ENCODE measurements around the gene MAP2K5.

Gene MAP2K5

GRCh38 chr15:67715170-67715569, 172.7 kb downstream of the MAP2K5 start:
- Histone ChIP-seq H3K27ac (ENCODE audit: extremely low read depth, low read depth, low read length) (no peak overlapping the region; the same call in 1 of the 2 replicates), H3K9me3 (ENCODE audit: control insufficient read depth, insufficient read depth, low read depth, low read length) (no peaks in the 10 kb centered on the region), H3K4me1 (ENCODE audit: control insufficient read depth, insufficient read depth, low read length) (peaks cover 36% of the 10 kb centered on the region), H3K36me3 (ENCODE audit: control insufficient read depth in 2 of 2, insufficient read depth in 1 of 2, low read length in 2 of 2) (no peaks in the 10 kb centered on the region; a peak in 1 of 3 replicates), H3K4me3 (ENCODE audit: low read depth, low read length) (no peak overlapping the region)
- ChIA-PET CTCF (interaction anchor here (0.7 kb wide), 1 partner anchor 12 kb away, joined by 3 read pairs; no protein-coding TSS in a partner anchor), POLR2A (interaction anchor here (0.6 kb wide), 1 partner anchor 1591 kb away, joined by 3 read pairs; no protein-coding TSS in a partner anchor)
- peak; percentile 83 for TF ChIP-seq MZF1 (tag by site-specific recombination; IDR thresholded peaks at IDR 0.05; ENCODE audit: borderline replicate concordance)
- TF ChIP-seq, protein P1, sequence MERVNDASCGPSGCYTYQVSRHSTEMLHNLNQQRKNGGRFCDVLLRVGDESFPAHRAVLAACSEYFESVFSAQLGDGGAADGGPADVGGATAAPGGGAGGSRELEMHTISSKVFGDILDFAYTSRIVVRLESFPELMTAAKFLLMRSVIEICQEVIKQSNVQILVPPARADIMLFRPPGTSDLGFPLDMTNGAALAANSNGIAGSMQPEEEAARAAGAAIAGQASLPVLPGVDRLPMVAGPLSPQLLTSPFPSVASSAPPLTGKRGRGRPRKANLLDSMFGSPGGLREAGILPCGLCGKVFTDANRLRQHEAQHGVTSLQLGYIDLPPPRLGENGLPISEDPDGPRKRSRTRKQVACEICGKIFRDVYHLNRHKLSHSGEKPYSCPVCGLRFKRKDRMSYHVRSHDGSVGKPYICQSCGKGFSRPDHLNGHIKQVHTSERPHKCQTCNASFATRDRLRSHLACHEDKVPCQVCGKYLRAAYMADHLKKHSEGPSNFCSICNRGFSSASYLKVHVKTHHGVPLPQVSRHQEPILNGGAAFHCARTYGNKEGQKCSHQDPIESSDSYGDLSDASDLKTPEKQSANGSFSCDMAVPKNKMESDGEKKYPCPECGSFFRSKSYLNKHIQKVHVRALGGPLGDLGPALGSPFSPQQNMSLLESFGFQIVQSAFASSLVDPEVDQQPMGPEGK (tag by site-specific recombination; IDR thresholded peaks at IDR 0.05): peak; percentile 67
- TF ChIP-seq WT1 (tag by site-specific recombination; IDR thresholded peaks at IDR 0.05): peak; percentile 88
- peak; percentile 33; the same call in 1 of the 2 replicates for TF ChIP-seq TRIM28 (IDR thresholded peaks at IDR 0.05; ENCODE audit: borderline replicate concordance, low read length)
- 0 out of 2 replicates have a peak, but pooled peaks have one; percentile 22 for TF ChIP-seq KLF8 (tag by site-specific recombination; IDR thresholded peaks at IDR 0.05)
- peak; percentile 50; the same call in 1 of the 2 replicates for TF ChIP-seq ZNF843 (tag by site-specific recombination; IDR thresholded peaks at IDR 0.05)
- peak; percentile 59; the same call in 1 of the 2 replicates for TF ChIP-seq ZNF362 (tag by site-specific recombination; IDR thresholded peaks at IDR 0.05)
- TF ChIP-seq ZEB2 (tag by site-specific recombination; IDR thresholded peaks at IDR 0.05): 0 out of 2 replicates have a peak, but pooled peaks have one; percentile 48
- TF ChIP-seq IKZF3 (tag by site-specific recombination; IDR thresholded peaks at IDR 0.05): 0 out of 2 replicates have a peak, but pooled peaks have one; percentile 41
- no peak for TF ChIP-seq SP3 (tag by site-specific recombination; IDR thresholded peaks at IDR 0.05)
- TF ChIP-seq, protein P2, sequence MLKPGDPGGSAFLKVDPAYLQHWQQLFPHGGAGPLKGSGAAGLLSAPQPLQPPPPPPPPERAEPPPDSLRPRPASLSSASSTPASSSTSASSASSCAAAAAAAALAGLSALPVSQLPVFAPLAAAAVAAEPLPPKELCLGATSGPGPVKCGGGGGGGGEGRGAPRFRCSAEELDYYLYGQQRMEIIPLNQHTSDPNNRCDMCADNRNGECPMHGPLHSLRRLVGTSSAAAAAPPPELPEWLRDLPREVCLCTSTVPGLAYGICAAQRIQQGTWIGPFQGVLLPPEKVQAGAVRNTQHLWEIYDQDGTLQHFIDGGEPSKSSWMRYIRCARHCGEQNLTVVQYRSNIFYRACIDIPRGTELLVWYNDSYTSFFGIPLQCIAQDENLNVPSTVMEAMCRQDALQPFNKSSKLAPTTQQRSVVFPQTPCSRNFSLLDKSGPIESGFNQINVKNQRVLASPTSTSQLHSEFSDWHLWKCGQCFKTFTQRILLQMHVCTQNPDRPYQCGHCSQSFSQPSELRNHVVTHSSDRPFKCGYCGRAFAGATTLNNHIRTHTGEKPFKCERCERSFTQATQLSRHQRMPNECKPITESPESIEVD (tag by site-specific recombination; IDR thresholded peaks at IDR 0.05): peak; percentile 89
- no peak for TF ChIP-seq ZNF449 (tag by site-specific recombination; IDR thresholded peaks at IDR 0.05)
- TF ChIP-seq ZNF426 (tag by site-specific recombination; IDR thresholded peaks at IDR 0.05): no peak
- TF ChIP-seq ZFP69B (tag by site-specific recombination; IDR thresholded peaks at IDR 0.05): no peak
- no peak for TF ChIP-seq ZNF391 (tag by site-specific recombination; IDR thresholded peaks at IDR 0.05; ENCODE audit: borderline replicate concordance, low read depth)
- TF ChIP-seq ZNF600 (tag by site-specific recombination; IDR thresholded peaks at IDR 0.05): peak; percentile 69
- TF ChIP-seq, protein P3, sequence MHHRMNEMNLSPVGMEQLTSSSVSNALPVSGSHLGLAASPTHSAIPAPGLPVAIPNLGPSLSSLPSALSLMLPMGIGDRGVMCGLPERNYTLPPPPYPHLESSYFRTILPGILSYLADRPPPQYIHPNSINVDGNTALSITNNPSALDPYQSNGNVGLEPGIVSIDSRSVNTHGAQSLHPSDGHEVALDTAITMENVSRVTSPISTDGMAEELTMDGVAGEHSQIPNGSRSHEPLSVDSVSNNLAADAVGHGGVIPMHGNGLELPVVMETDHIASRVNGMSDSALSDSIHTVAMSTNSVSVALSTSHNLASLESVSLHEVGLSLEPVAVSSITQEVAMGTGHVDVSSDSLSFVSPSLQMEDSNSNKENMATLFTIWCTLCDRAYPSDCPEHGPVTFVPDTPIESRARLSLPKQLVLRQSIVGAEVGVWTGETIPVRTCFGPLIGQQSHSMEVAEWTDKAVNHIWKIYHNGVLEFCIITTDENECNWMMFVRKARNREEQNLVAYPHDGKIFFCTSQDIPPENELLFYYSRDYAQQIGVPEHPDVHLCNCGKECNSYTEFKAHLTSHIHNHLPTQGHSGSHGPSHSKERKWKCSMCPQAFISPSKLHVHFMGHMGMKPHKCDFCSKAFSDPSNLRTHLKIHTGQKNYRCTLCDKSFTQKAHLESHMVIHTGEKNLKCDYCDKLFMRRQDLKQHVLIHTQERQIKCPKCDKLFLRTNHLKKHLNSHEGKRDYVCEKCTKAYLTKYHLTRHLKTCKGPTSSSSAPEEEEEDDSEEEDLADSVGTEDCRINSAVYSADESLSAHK (tag by site-specific recombination; IDR thresholded peaks at IDR 0.05): peak; percentile 67
- TF ChIP-seq, protein P4, sequence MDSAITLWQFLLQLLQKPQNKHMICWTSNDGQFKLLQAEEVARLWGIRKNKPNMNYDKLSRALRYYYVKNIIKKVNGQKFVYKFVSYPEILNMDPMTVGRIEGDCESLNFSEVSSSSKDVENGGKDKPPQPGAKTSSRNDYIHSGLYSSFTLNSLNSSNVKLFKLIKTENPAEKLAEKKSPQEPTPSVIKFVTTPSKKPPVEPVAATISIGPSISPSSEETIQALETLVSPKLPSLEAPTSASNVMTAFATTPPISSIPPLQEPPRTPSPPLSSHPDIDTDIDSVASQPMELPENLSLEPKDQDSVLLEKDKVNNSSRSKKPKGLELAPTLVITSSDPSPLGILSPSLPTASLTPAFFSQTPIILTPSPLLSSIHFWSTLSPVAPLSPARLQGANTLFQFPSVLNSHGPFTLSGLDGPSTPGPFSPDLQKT (IDR thresholded peaks at IDR 0.05; ENCODE audit: borderline replicate concordance, low read depth, low read length): no peak
- TF ChIP-seq GFI1B (tag by site-specific recombination; IDR thresholded peaks at IDR 0.05): peak; percentile 85; the same call in 1 of the 2 replicates
- peak; percentile 63 for TF ChIP-seq SP7 (tag by site-specific recombination; IDR thresholded peaks at IDR 0.05)
- TF ChIP-seq PRDM1 (tag by site-specific recombination; IDR thresholded peaks at IDR 0.05): peak; percentile 39
- peak; percentile 96 for TF ChIP-seq ZBTB44 (tag by site-specific recombination; IDR thresholded peaks at IDR 0.05)
